HepG2 (cell line): ENCODE measurements around the gene OST4. TPM values are rescaled to one million over a fixed set of nuclear protein-coding genes. Genes with fewer than 3 reads are reported as not detected.

ENCODE experiments used
- ADNP ChIP-seq: sonication (generic); formaldehyde crosslinking; IDR thresholded peaks from 2 replicates; pipeline ENCODE4 v1.4.0; 2020; ENCODE audit warnings: missing genetic modification reagents
- ELK4 ChIP-seq: sonication (generic); formaldehyde crosslinking; IDR thresholded peaks from 2 replicates; pipeline ENCODE4 v1.9.0; 2021; ENCODE audit warnings: missing genetic modification reagents, borderline replicate concordance
- FIP1L1 ChIP-seq: fragments of 200-400 bp; formaldehyde crosslinking; IDR thresholded peaks from 2 replicates; pipeline ENCODE4 v1.6.1; 2018; ENCODE audit warnings: low read depth, mild to moderate bottlenecking, low read length, moderate library complexity, borderline replicate concordance; ENCODE audit not compliant: insufficient read depth
- FOXJ3 ChIP-seq: sonication (generic); formaldehyde crosslinking; IDR thresholded peaks from 2 replicates; pipeline ENCODE4 v1.4.0; 2020; ENCODE audit warnings: missing genetic modification reagents, mild to moderate bottlenecking, borderline replicate concordance
- FOXP1 ChIP-seq, 2 experiments: fragments of 450-650 bp in 1 of 2; IDR thresholded peaks; 2 replicates each; pipeline ENCODE4 v1.6.1; 2017 to 2018; ENCODE audit warnings: antibody characterized with exemption in 1 of 2
- GRHL1 ChIP-seq: sonication (generic); formaldehyde crosslinking; conservative IDR thresholded peaks from 2 replicates; pipeline ENCODE4 v1.8.0; 2022; ENCODE audit warnings: missing genetic modification reagents
- HDAC2 ChIP-seq: sonication (generic); formaldehyde crosslinking; IDR thresholded peaks from 2 replicates; pipeline ENCODE4 v1.4.0; 2020; ENCODE audit warnings: missing genetic modification reagents
- HHEX ChIP-seq: IDR thresholded peaks from 2 replicates; pipeline ENCODE4 v1.6.1; 2016; ENCODE audit warnings: control low read depth
- HMG20A ChIP-seq: IDR thresholded peaks from 2 replicates; pipeline ENCODE4 v1.6.1; 2016; ENCODE audit warnings: borderline replicate concordance
- KAT7 ChIP-seq: IDR thresholded peaks from 2 replicates; pipeline ENCODE4 v1.6.1; 2018; ENCODE audit warnings: borderline replicate concordance, missing compliant biosample characterization
- KDM3A ChIP-seq: IDR thresholded peaks from 2 replicates; pipeline ENCODE4 v1.6.1; 2018; ENCODE audit warnings: low read depth, missing compliant biosample characterization
- KLF12 ChIP-seq: sonication (generic); formaldehyde crosslinking; IDR thresholded peaks from 2 replicates; pipeline ENCODE4 v1.4.0; 2020; ENCODE audit warnings: missing genetic modification reagents, borderline replicate concordance
- KMT2A ChIP-seq: sonication (generic); formaldehyde crosslinking; IDR thresholded peaks from 2 replicates; pipeline ENCODE4 v1.4.0; 2020; ENCODE audit warnings: missing genetic modification reagents
- MBD4 ChIP-seq: IDR thresholded peaks from 2 replicates; pipeline ENCODE4 v1.6.1; 2012; ENCODE audit warnings: low read length, inconsistent platforms, borderline replicate concordance
- SNAPC2 ChIP-seq: sonication (generic); formaldehyde crosslinking; IDR thresholded peaks from 2 replicates; pipeline ENCODE4 v1.8.1; 2022; ENCODE audit warnings: mild to moderate bottlenecking, missing genetic modification reagents
- ZFP37 ChIP-seq: sonication (generic); formaldehyde crosslinking; IDR thresholded peaks from 2 replicates; pipeline ENCODE4 v1.4.0; 2020; ENCODE audit warnings: missing genetic modification reagents, borderline replicate concordance
- ZMYM2 ChIP-seq: sonication (generic); formaldehyde crosslinking; IDR thresholded peaks from 2 replicates; pipeline ENCODE4 v1.8.0; 2022; ENCODE audit warnings: mild to moderate bottlenecking, missing genetic modification reagents
- ZNF20 ChIP-seq: sonication (generic); formaldehyde crosslinking; IDR thresholded peaks from 2 replicates; pipeline ENCODE4 v1.4.0; 2020; ENCODE audit warnings: mild to moderate bottlenecking, moderate library complexity, missing genetic modification reagents
- ZNF3 ChIP-seq: IDR thresholded peaks from 2 replicates; pipeline ENCODE4 v1.7.0; 2017; ENCODE audit warnings: inconsistent platforms
- ZNF317 ChIP-seq: sonication (generic); formaldehyde crosslinking; IDR thresholded peaks from 2 replicates; pipeline ENCODE4 v1.5.0; 2020; ENCODE audit warnings: mild to moderate bottlenecking, missing genetic modification reagents
- ZNF572 ChIP-seq: sonication (generic); formaldehyde crosslinking; IDR thresholded peaks from 2 replicates; pipeline ENCODE4 v1.5.1; 2020; ENCODE audit warnings: mild to moderate bottlenecking, missing genetic modification reagents
- ZNF574 ChIP-seq: sonication (generic); formaldehyde crosslinking; IDR thresholded peaks from 2 replicates; pipeline ENCODE4 v1.4.0; 2020; ENCODE audit warnings: missing genetic modification reagents
- ZNF614 ChIP-seq: IDR thresholded peaks from 2 replicates; pipeline ENCODE4 v1.6.1; 2018; ENCODE audit warnings: missing biosample characterization, missing genetic modification reagents, inconsistent platforms, borderline replicate concordance
- ZNF724P ChIP-seq: sonication (generic); formaldehyde crosslinking; IDR thresholded peaks from 2 replicates; pipeline ENCODE4 v1.8.0; 2022; ENCODE audit warnings: missing genetic modification reagents, borderline replicate concordance
- polyA plus RNA-seq, 8 experiments: library from polyadenylated mRNA; depleted of rRNA in 3 of 8; stranded (reverse) in 7 of 8; unstranded in 1 of 8; fragments of >200 nt; fragmentation: Illumina TruSeq in 4 of 8; extraction: Trizol in 4 of 8; gene quantifications; 2 replicates each; pipeline versions ENCODE4 v1.2.1 to v1.2.3, GENCODE V29; 2011 to 2016; ENCODE audit warnings: low read depth in 4 of 8, missing spikeins in 1 of 8, mixed read lengths in 1 of 8; ENCODE audit not compliant: insufficient read depth in 1 of 8
- total RNA-seq, 5 experiments: library from RNA; depleted of rRNA; stranded (reverse); fragments of >200 nt; fragmentation: Illumina TruSeq; extraction: Trizol; gene quantifications; 2 replicates each; pipeline ENCODE4 v1.2.3, GENCODE V29; 2016; ENCODE audit warnings: low read depth in 1 of 5

The OST4 gene
- total and polyA plus RNA-seq, 2 of the 13 experiments (the other 11 are each of a cell fraction or from before 2014, with no cell fraction given) = 498 to 584 TPM

GRCh38 chr2:27093430-27094352 lies 22.2 kb upstream of the OST4 start (continued):
- TF ChIP-seq ZNF572 (CRISPR knock-in tag) (peak; percentile 99), FIP1L1 (no peak), HHEX (0 out of 2 replicates have a peak, but pooled peaks have one; percentile 12), SNAPC2 (CRISPR knock-in tag) (peak; percentile 47; the same call in 1 of the 2 replicates), FOXP1 (IDR thresholded peaks at IDR 0.05) (no peak), FOXP1 (CRISPR knock-in tag; IDR thresholded peaks at IDR 0.05) (peak; percentile 89), ZNF724P (0 out of 2 replicates have a peak, but pooled peaks have one; percentile 12), ZNF317 (CRISPR knock-in tag) (peak; percentile 37; the same call in 1 of the 2 replicates), ZMYM2 (CRISPR knock-in tag) (0 out of 2 replicates have a peak, but pooled peaks have one; percentile 29), ELK4 (CRISPR knock-in tag) (no peak), MBD4 (no peak), ZNF614 (CRISPR knock-in tag) (peak; percentile 77; the same call in 1 of the 2 replicates), ZNF3 (CRISPR knock-in tag) (no peak), HMG20A (CRISPR knock-in tag) (peak; percentile 68; the same call in 1 of the 2 replicates), KLF12 (CRISPR knock-in tag) (no peak), KAT7 (CRISPR knock-in tag) (peak; percentile 76; the same call in 1 of the 2 replicates), ZFP37 (CRISPR knock-in tag) (0 out of 2 replicates have a peak, but pooled peaks have one; percentile 93), GRHL1 (CRISPR knock-in tag) (no peak), ZNF574 (CRISPR knock-in tag) (peak; percentile 86), KMT2A (peak; percentile 36; the same call in 1 of the 2 replicates), HDAC2 (CRISPR knock-in tag) (peak; percentile 95), FOXJ3 (CRISPR knock-in tag) (peak; percentile 43; the same call in 1 of the 2 replicates), KDM3A (0 out of 2 replicates have a peak, but pooled peaks have one; percentile 14), ZNF20 (CRISPR knock-in tag) (no peak), ADNP (CRISPR knock-in tag) (0 out of 2 replicates have a peak, but pooled peaks have one; percentile 52)
